Left kidney (tissue), 2 donors: ENCODE data around the gene LRP1-AS. TPM values are rescaled to one million over a fixed set of nuclear protein-coding genes. Genes with fewer than 3 reads are reported as not detected.

Experiments used
- DNase-seq: peaks from one replicate; pipeline ENCODE4 v3.0.0-alpha.2; 2013
- polyA plus RNA-seq: library from polyadenylated mRNA; unstranded; fragments of 120-200 nt; gene quantifications from one replicate; pipeline ENCODE4 v1.2.1, GENCODE V29; 2013; ENCODE audit not compliant: insufficient read length

LRP1-AS gene
- polyA plus RNA-seq, 1 donor, result not detected

GRCh38 chr12:57160040-57160439, 12.6 kb upstream of the LRP1-AS start:
- DNase-seq, result no peak

GRCh38 chr12:57159311-57159710, 11.9 kb upstream of the LRP1-AS start:
- no peak for DNase-seq

GRCh38 chr12:57158665-57159064, 11.2 kb upstream of the LRP1-AS start:
- DNase-seq, result no peak

GRCh38 chr12:57158186-57158585, 10.8 kb upstream of the LRP1-AS start:
- no peak for DNase-seq

GRCh38 chr12:57157588-57158173, 10.3 kb upstream of the LRP1-AS start:
- no peak for DNase-seq

GRCh38 chr12:57156701-57157403, 9.4 kb upstream of the LRP1-AS start:
- no peak for DNase-seq

GRCh38 chr12:57154804-57155434, 7.5 kb upstream of the LRP1-AS start:
- DNase-seq, result no peak

- DNase-seq, result no peak
These were observed 6.7 kb upstream of the LRP1-AS start for GRCh38 chr12:57154076-57154475.

- DNase-seq, result no peak
These were observed 6.1 kb upstream of the LRP1-AS start for GRCh38 chr12:57153415-57153997.

- no peak for DNase-seq
These were observed 5.2 kb upstream of the LRP1-AS start for GRCh38 chr12:57152639-57153038.

- DNase-seq, result no peak
These were observed 4.6 kb upstream of the LRP1-AS start for GRCh38 chr12:57151741-57152630.

- DNase-seq, result no peak
These were observed 3.1 kb upstream of the LRP1-AS start for GRCh38 chr12:57150400-57151000.

GRCh38 chr12:57149245-57149900, 2.0 kb upstream of the LRP1-AS start:
- DNase-seq, result no peak

GRCh38 chr12:57148469-57149244, 1.2 kb upstream of the LRP1-AS start:
- no peak for DNase-seq

GRCh38 chr12:57146092-57146491, 1.3 kb downstream of the LRP1-AS start:
- no peak for DNase-seq

- no peak for DNase-seq
These were observed 1.9 kb downstream of the LRP1-AS start for GRCh38 chr12:57145460-57146059.

GRCh38 chr12:57143454-57143853, 4.0 kb downstream of the LRP1-AS start:
- no peak for DNase-seq

GRCh38 chr12:57142727-57143126, 4.7 kb downstream of the LRP1-AS start:
- DNase-seq, result no peak

GRCh38 chr12:57142121-57142520, 5.3 kb downstream of the LRP1-AS start:
- no peak for DNase-seq

- no peak for DNase-seq
These were observed 6.2 kb downstream of the LRP1-AS start for GRCh38 chr12:57141249-57141648.
